GM12878 (cell line): Measurements from ENCODE around the gene IRF8. TPM values are rescaled to one million over a fixed set of nuclear protein-coding genes. Genes with fewer than 3 reads are reported as not detected.
A peak's percentile ranks its signal among the peaks of the same experiment; 100 is the strongest.

Source experiments
- ATAC-seq: fragments of 200-7000 bp; cut with Tn5 transposase; 3 replicates; pipeline ENCODE4 v1.9.1; 2020; ENCODE audit warnings: mild to moderate bottlenecking, moderate library complexity
- BruUV-seq: library from RNA; stranded (reverse); fragments of 400-500 nt; replicated peaks from 2 replicates; lab custom pipeline; 2021; lab: Mats Ljungman, UMichigan
- CTCF ChIA-PET: fragments of 300-600 bp; sonication (Branson Sonifier 250); formaldehyde crosslinking; extraction: SDS; loops from one replicate; lab custom pipeline; 2021; ENCODE audit warnings: inconsistent platforms; lab: Yijun Ruan, JAX
- POLR2A ChIA-PET: fragments of 350-600 bp; formaldehyde crosslinking; extraction: SDS; loops from one replicate; lab custom pipeline; 2021; ENCODE audit warnings: inconsistent platforms; lab: Charles Lee
- RAD21 ChIA-PET: fragments of 300-600 bp; sonication (Branson Sonifier 250); formaldehyde crosslinking; loops from one replicate; lab custom pipeline; 2023; ENCODE audit warnings: antibody characterized with exemption; ENCODE audit not compliant: unreplicated experiment; lab: Charles Lee
- SMC1A ChIA-PET: fragments of 300-600 bp; sonication (Branson Sonifier 250); formaldehyde crosslinking; loops from one replicate; lab custom pipeline; 2023; ENCODE audit not compliant: unreplicated experiment, uncharacterized antibody; lab: Charles Lee
- DNase-seq: peaks from one replicate; pipeline ENCODE4 v3.0.0-alpha.2; 2011; ENCODE audit warnings: low read depth, low spot score
- FAIRE-seq: peaks from 3 replicates; lab custom pipeline; 2011; peaks lifted over from hg19 to GRCh38; lab: Jason Lieb, UNC
- H2AFZ ChIP-seq: 2 replicates; pipeline ENCODE4 v1.6.0; 2011; ENCODE audit warnings: low read depth, low read length, control low read depth; ENCODE audit not compliant: control insufficient read depth
- H3K27ac ChIP-seq: 2 replicates; pipeline ENCODE4 v1.5.1; 2011; ENCODE audit warnings: control low read depth; ENCODE audit not compliant: control insufficient read depth, insufficient read depth
- H3K27me3 ChIP-seq, 2 experiments: replicated peaks in 1 of 2; 2 replicates each; pipeline versions ENCODE4 v1.6.0 to v1.6.1; 2011; ENCODE audit warnings: low read length in 1 of 2; ENCODE audit not compliant: control insufficient read depth in 2 of 2, insufficient read depth in 2 of 2
- H3K36me3 ChIP-seq, 2 experiments: 2 replicates each; pipeline ENCODE4 v1.5.1; 2011; ENCODE audit warnings: low read length in 1 of 2; ENCODE audit not compliant: control insufficient read depth in 2 of 2, insufficient read depth in 2 of 2
- H3K4me1 ChIP-seq: 2 replicates; pipeline ENCODE4 v1.6.1; 2011; ENCODE audit warnings: mild to moderate bottlenecking, low read length, moderate library complexity, mixed read lengths; ENCODE audit not compliant: control insufficient read depth, insufficient read depth
- H3K4me2 ChIP-seq: 2 replicates; pipeline ENCODE4 v1.6.0; 2011; ENCODE audit warnings: control low read depth; ENCODE audit not compliant: control insufficient read depth, insufficient read depth
- H3K4me3 ChIP-seq: fragments of 200-600 bp; sonication (generic); 2 replicates; pipeline ENCODE4 v1.5.1; 2016
- H3K79me2 ChIP-seq: 2 replicates; pipeline ENCODE4 v1.6.0; 2011; ENCODE audit warnings: low read length; ENCODE audit not compliant: control insufficient read depth, insufficient read depth
- H3K9ac ChIP-seq: 2 replicates; pipeline ENCODE4 v1.8.0; 2011; ENCODE audit warnings: low read length, control low read depth, mixed read lengths; ENCODE audit not compliant: control insufficient read depth, insufficient read depth
- H3K9me3 ChIP-seq: replicated peaks from 3 replicates; pipeline ENCODE4 v1.5.1; 2011; ENCODE audit warnings: mild to moderate bottlenecking, low read length; ENCODE audit not compliant: control insufficient read depth, insufficient read depth
- H4K20me1 ChIP-seq: 2 replicates; pipeline ENCODE4 v1.6.0; 2011; ENCODE audit not compliant: control insufficient read depth, insufficient read depth
- CBX5 ChIP-seq: sonication (generic); IDR thresholded peaks from 2 replicates; pipeline ENCODE4 v1.6.1; 2016; ENCODE audit warnings: low read depth, moderate library complexity, mild to moderate bottlenecking, inconsistent platforms
- EED ChIP-seq: sonication (generic); IDR thresholded peaks from 2 replicates; pipeline ENCODE4 v1.6.1; 2016; ENCODE audit warnings: antibody characterized with exemption, low read depth
- FOXM1 ChIP-seq: IDR thresholded peaks from 2 replicates; pipeline ENCODE4 v1.6.1; 2012; ENCODE audit warnings: low read depth, mild to moderate bottlenecking, inconsistent platforms, low read length, moderate library complexity
- HDAC6 ChIP-seq: fragments of 200-600 bp; sonication (generic); IDR thresholded peaks from one replicate; pipeline ENCODE4 v1.8.0; 2017; ENCODE audit warnings: antibody characterized with exemption; ENCODE audit not compliant: unreplicated experiment
- HDGF ChIP-seq: fragments of 450-650 bp; IDR thresholded peaks from 2 replicates; pipeline ENCODE4 v1.6.1; 2016; ENCODE audit warnings: antibody characterized with exemption
- IKZF1 ChIP-seq: fragments of 450-650 bp; conservative IDR thresholded peaks from 2 replicates; pipeline ENCODE4 v1.6.1; 2017; ENCODE audit warnings: antibody characterized with exemption, mild to moderate bottlenecking
- MXI1 ChIP-seq: fragments of 150-350 bp; IDR thresholded peaks from 2 replicates; pipeline ENCODE4 v1.6.1; 2011; ENCODE audit warnings: low read depth, mild to moderate bottlenecking, inconsistent platforms, low read length, improper control_type of control experiment
- NR2C1 ChIP-seq: fragments of 450-650 bp; IDR thresholded peaks from 2 replicates; pipeline ENCODE4 v1.6.1; 2017; ENCODE audit warnings: antibody characterized with exemption, mild to moderate bottlenecking, moderate library complexity
- POLR2AphosphoS5 ChIP-seq: IDR thresholded peaks from 2 replicates; pipeline ENCODE4 v1.6.1; 2011; ENCODE audit warnings: mild to moderate bottlenecking, low read length, inconsistent platforms
- RUNX3 ChIP-seq: IDR thresholded peaks from 2 replicates; pipeline ENCODE4 v1.6.1; 2012; ENCODE audit warnings: low read length, inconsistent platforms
- SPI1 ChIP-seq: IDR thresholded peaks from 2 replicates; pipeline ENCODE4 v1.6.1; 2011; ENCODE audit warnings: low read depth, mild to moderate bottlenecking, low read length, moderate library complexity, borderline replicate concordance; ENCODE audit not compliant: insufficient read depth
- STAT1 ChIP-seq: fragments of 450-650 bp; conservative IDR thresholded peaks from 2 replicates; pipeline ENCODE4 v1.6.1; 2014; ENCODE audit warnings: antibody characterized with exemption, mild to moderate bottlenecking
- YBX1 ChIP-seq: fragments of 450-650 bp; IDR thresholded peaks from 2 replicates; pipeline ENCODE4 v1.6.1; 2016; ENCODE audit warnings: antibody characterized with exemption
- ZNF687 ChIP-seq: fragments of 450-650 bp; IDR thresholded peaks from 2 replicates; pipeline ENCODE4 v1.6.1; 2017; ENCODE audit warnings: mild to moderate bottlenecking, moderate library complexity
- WGBS: methylation state at CpG from one replicate; pipeline ENCODE4 v1.1.6; 2016; ENCODE audit warnings: low lambda C conversion rate; ENCODE audit not compliant: insufficient replicate concordance, insufficient coverage; ENCODE audit errors: missing lambda C conversion rate; 5-methylcytosine and 5-hydroxymethylcytosine counted together
- in situ Hi-C: fragments of 300-500 bp; cut with MboI; formaldehyde crosslinking; loops from 9 replicates; pipeline ENCODE4 v1.14.3; 2018; ENCODE audit warnings: mixed read lengths
- intact Hi-C: fragments of 100-400 bp; cut with micrococcal nuclease; formaldehyde crosslinking; loops from one replicate; pipeline ENCODE4 v1.14.2; 2022; ENCODE audit not compliant: unreplicated experiment
- polyA plus RNA-seq, 11 experiments: library from polyadenylated mRNA; depleted of rRNA in 4 of 11; unstranded in 6 of 11; stranded (reverse) in 5 of 11; fragments of >200 nt; fragmentation: Nextera tagmentation in 4 of 11; fragmentation: Illumina TruSeq in 1 of 11; extraction: Ambion mirVana in 4 of 11; extraction: Trizol in 1 of 11; gene quantifications; 1 replicate in 1 of 11; 2 replicates in 10 of 11; pipeline versions ENCODE4 v1.2.1 to v1.2.3, GENCODE V29; 2011 to 2016; ENCODE audit warnings: inconsistent platforms in 2 of 11, missing spikeins in 2 of 11, low read depth in 1 of 11
- total RNA-seq, 4 experiments: library from RNA; depleted of rRNA in 3 of 4; stranded (reverse); fragments of >200 nt in 3 of 4; fragmentation: Illumina TruSeq in 1 of 4; extraction: Trizol in 1 of 4; gene quantifications; 2 replicates each; pipeline versions ENCODE4 v1.2.1 to v1.2.3, GENCODE V29; 2013 to 2021
- TF ChIP-seq, protein P1 (sequence below): fragments of 450-650 bp; IDR thresholded peaks from 2 replicates; pipeline ENCODE4 v1.6.1; 2017; ENCODE audit warnings: mild to moderate bottlenecking, moderate library complexity

The IRF8 gene
- total and polyA plus RNA-seq, 10 of the 15 experiments (the other 5 are each of a cell fraction or from before 2014, with no cell fraction given) = 17.1 to 237 (median 172) TPM

- DNase-seq (no peak), FAIRE-seq (peak; percentile 35), ATAC-seq (peak; percentile 7)
- H4K20me1 ChIP-seq = no peaks in the 10 kb centered on the region
- H3K79me2 ChIP-seq = peaks cover 72% of the 10 kb centered on the region
- H3K27ac ChIP-seq = peak overlapping the region; percentile 89
- intact Hi-C loops = no loop called here
- no peaks in the 10 kb centered on the region; the same call in 2 of the 3 replicates for H3K9me3 ChIP-seq
- peak overlapping the region; percentile 98 for H3K4me2 ChIP-seq
- H3K9ac ChIP-seq = peak overlapping the region; percentile 86
- in situ Hi-C loops = loop anchor here (5.0 to 10.0 kb wide), 2 partner anchors 78 to 115 kb away; no protein-coding TSS in a partner anchor
- under 1% methylated on average over 17 of the region's 17 CpGs for whole genome bisulfite sequencing
- ChIA-PET SMC1A (interaction anchor here (0.6 to 14.8 kb wide), 23 partner anchors 8 to 116 kb away, joined by 3 to 289 read pairs (median 5); no protein-coding TSS in a partner anchor), POLR2A (interaction anchor here (0.8 to 2.9 kb wide), 18 partner anchors 9 to 111 kb away, joined by 3 to 19 read pairs (median 5); no protein-coding TSS in a partner anchor), RAD21 (interaction anchor here (0.7 to 16.0 kb wide), 10 partner anchors 9 to 171 kb away, joined by 3 to 211 read pairs (median 6); no protein-coding TSS in a partner anchor), CTCF (interaction anchor here (0.6 to 14.0 kb wide), 12 partner anchors 18 to 205 kb away, joined by 3 to 295 read pairs (median 5); no protein-coding TSS in a partner anchor)
- peaks cover 19% of the 10 kb centered on the region for H3K4me1 ChIP-seq
- BruUV-seq = no TSS peak
- peak overlapping the region; percentile 99 for H3K4me3 ChIP-seq
- no peaks in the 10 kb centered on the region for H3K27me3 ChIP-seq
- H2AFZ ChIP-seq = no peak overlapping the region
- peaks cover 3 to 19% of the 10 kb centered on the region in 2 experiments for H3K36me3 ChIP-seq
- no peak for TF ChIP-seq EED
- TF ChIP-seq, protein P1, sequence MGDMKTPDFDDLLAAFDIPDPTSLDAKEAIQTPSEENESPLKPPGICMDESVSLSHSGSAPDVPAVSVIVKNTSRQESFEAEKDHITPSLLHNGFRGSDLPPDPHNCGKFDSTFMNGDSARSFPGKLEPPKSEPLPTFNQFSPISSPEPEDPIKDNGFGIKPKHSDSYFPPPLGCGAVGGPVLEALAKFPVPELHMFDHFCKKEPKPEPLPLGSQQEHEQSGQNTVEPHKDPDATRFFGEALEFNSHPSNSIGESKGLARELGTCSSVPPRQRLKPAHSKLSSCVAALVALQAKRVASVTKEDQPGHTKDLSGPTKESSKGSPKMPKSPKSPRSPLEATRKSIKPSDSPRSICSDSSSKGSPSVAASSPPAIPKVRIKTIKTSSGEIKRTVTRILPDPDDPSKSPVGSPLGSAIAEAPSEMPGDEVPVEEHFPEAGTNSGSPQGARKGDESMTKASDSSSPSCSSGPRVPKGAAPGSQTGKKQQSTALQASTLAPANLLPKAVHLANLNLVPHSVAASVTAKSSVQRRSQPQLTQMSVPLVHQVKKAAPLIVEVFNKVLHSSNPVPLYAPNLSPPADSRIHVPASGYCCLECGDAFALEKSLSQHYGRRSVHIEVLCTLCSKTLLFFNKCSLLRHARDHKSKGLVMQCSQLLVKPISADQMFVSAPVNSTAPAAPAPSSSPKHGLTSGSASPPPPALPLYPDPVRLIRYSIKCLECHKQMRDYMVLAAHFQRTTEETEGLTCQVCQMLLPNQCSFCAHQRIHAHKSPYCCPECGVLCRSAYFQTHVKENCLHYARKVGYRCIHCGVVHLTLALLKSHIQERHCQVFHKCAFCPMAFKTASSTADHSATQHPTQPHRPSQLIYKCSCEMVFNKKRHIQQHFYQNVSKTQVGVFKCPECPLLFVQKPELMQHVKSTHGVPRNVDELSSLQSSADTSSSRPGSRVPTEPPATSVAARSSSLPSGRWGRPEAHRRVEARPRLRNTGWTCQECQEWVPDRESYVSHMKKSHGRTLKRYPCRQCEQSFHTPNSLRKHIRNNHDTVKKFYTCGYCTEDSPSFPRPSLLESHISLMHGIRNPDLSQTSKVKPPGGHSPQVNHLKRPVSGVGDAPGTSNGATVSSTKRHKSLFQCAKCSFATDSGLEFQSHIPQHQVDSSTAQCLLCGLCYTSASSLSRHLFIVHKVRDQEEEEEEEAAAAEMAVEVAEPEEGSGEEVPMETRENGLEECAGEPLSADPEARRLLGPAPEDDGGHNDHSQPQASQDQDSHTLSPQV = no peak
- TF ChIP-seq ZNF687 = 0 out of 2 replicates have a peak, but pooled peaks have one; percentile 35
- no peak for TF ChIP-seq NR2C1
- no peak for TF ChIP-seq POLR2AphosphoS5
- TF ChIP-seq SPI1 = no peak
- peak; percentile 74; the same call in 1 of the 2 replicates for TF ChIP-seq MXI1
- no peak for TF ChIP-seq IKZF1
- no peak for TF ChIP-seq YBX1
- no peak for TF ChIP-seq HDAC6
- TF ChIP-seq CBX5 = no peak
- TF ChIP-seq HDGF = no peak
- 0 out of 2 replicates have a peak, but pooled peaks have one; percentile 11 for TF ChIP-seq RUNX3
- no peak for TF ChIP-seq STAT1
- TF ChIP-seq FOXM1 = 0 out of 2 replicates have a peak, but pooled peaks have one; percentile 0
These were observed 1.2 kb downstream of the IRF8 start for GRCh38 chr16:85900027-85900792.
